SU-DHL-6 (cell line): Measurements from ENCODE around the gene COL4A1.

Experiments used
- H2AFZ ChIP-seq: fragments of 200-600 bp; sonication (generic); 2 replicates; pipeline ENCODE4 v1.6.1; 2014; ENCODE audit warnings: low read depth, mild to moderate bottlenecking, moderate library complexity, mixed read lengths, antibody characterized with exemption, low read length; ENCODE audit not compliant: severe bottlenecking
- H3F3A ChIP-seq: fragments of 200-600 bp; shearing (Covaris generic); 2 replicates; pipeline ENCODE4 v1.6.0; 2016; ENCODE audit warnings: antibody characterized with exemption, mild to moderate bottlenecking; ENCODE audit not compliant: insufficient read depth
- H3K27ac ChIP-seq: fragments of 200-600 bp; sonication (generic); 2 replicates; pipeline ENCODE4 v1.5.1; 2016; ENCODE audit warnings: low read depth, mild to moderate bottlenecking, low read length, moderate library complexity, mixed read lengths
- H3K27me3 ChIP-seq: fragments of 200-600 bp; sonication (generic), shearing (Covaris generic); 2 replicates; pipeline ENCODE4 v1.6.0; 2014; ENCODE audit warnings: mild to moderate bottlenecking, low read length
- H3K36me3 ChIP-seq: fragments of 200-600 bp; sonication (generic); 2 replicates; pipeline ENCODE4 v1.6.1; 2014; ENCODE audit warnings: mild to moderate bottlenecking, low read length, mixed read lengths
- H3K4me2 ChIP-seq: fragments of 300-600, 200-600 bp; shearing (Covaris generic), sonication (generic); 2 replicates; pipeline ENCODE4 v1.6.0; 2014; ENCODE audit warnings: low read length, low read depth, mild to moderate bottlenecking; ENCODE audit not compliant: poor library complexity, severe bottlenecking
- H3K4me3 ChIP-seq: fragments of 200-600 bp; sonication (generic); 2 replicates; pipeline ENCODE4 v1.5.1; 2014; ENCODE audit warnings: antibody characterized with exemption, low read length, mild to moderate bottlenecking, mixed read lengths; ENCODE audit not compliant: insufficient read depth, poor library complexity, severe bottlenecking
- H3K79me2 ChIP-seq: fragments of 200-600 bp; sonication (generic); 2 replicates; pipeline ENCODE4 v1.6.1; 2014; ENCODE audit warnings: mild to moderate bottlenecking, low read length, moderate library complexity; ENCODE audit not compliant: insufficient read depth
- H3K9ac ChIP-seq: fragments of 200-600 bp; sonication (generic); 2 replicates; pipeline ENCODE4 v1.7.0; 2014; ENCODE audit warnings: mild to moderate bottlenecking, low read length
- H3K9me2 ChIP-seq: fragments of 200-600 bp; sonication (generic); replicated peaks from 2 replicates; pipeline ENCODE4 v1.6.1; 2014; ENCODE audit warnings: low read length; ENCODE audit not compliant: insufficient read depth
- H3K9me3 ChIP-seq: fragments of 200-600 bp; sonication (generic); 2 replicates; pipeline ENCODE4 v1.6.1; 2014; ENCODE audit warnings: low read length, mixed read lengths; ENCODE audit not compliant: insufficient read depth
- H4K20me1 ChIP-seq: fragments of 200-600 bp; sonication (generic); 2 replicates; pipeline ENCODE4 v1.6.1; 2014; ENCODE audit warnings: low read depth, mild to moderate bottlenecking, antibody characterized with exemption, low read length, moderate library complexity, mixed read lengths
- CTCF ChIP-seq: fragments of 200-600 bp; sonication (generic); IDR thresholded peaks from one replicate; pipeline ENCODE4 v1.5.1; 2017; ENCODE audit warnings: antibody characterized with exemption, mild to moderate bottlenecking, low read length, moderate library complexity; ENCODE audit not compliant: insufficient read depth, poor library complexity, severe bottlenecking
- EZH2phosphoT487 ChIP-seq: fragments of 200-600 bp; sonication (generic), shearing (Covaris generic); conservative IDR thresholded peaks from 2 replicates; pipeline ENCODE4 v1.6.1; 2018; ENCODE audit warnings: mild to moderate bottlenecking, antibody characterized with exemption, low read length, moderate library complexity, mixed read lengths

COL4A1 gene

GRCh38 chr13:110230661-110231347, 76.2 kb downstream of the COL4A1 start:
- H2AFZ ChIP-seq, result no peak overlapping the region
- TF ChIP-seq CTCF (no peak), EZH2phosphoT487 (no peak)
- no peak overlapping the region for H3K9ac ChIP-seq
- H4K20me1 ChIP-seq, result no peaks in the 10 kb centered on the region
- no peak overlapping the region for H3K4me2 ChIP-seq
- H3K36me3 ChIP-seq, result no peaks in the 10 kb centered on the region
- no peaks in the 10 kb centered on the region for H3K27me3 ChIP-seq
- H3F3A ChIP-seq, result no peaks in the 10 kb centered on the region
- H3K79me2 ChIP-seq, result no peaks in the 10 kb centered on the region
- H3K9me3 ChIP-seq, result no peaks in the 10 kb centered on the region
- no peak overlapping the region for H3K4me3 ChIP-seq
- no peaks in the 10 kb centered on the region for H3K9me2 ChIP-seq
- no peak overlapping the region for H3K27ac ChIP-seq

GRCh38 chr13:110229905-110230563, 76.9 kb downstream of the COL4A1 start:
- Histone ChIP-seq H3K9ac (no peak overlapping the region), H3K9me2 (no peaks in the 10 kb centered on the region), H4K20me1 (no peaks in the 10 kb centered on the region), H3K9me3 (no peaks in the 10 kb centered on the region), H3K27me3 (no peaks in the 10 kb centered on the region), H3K27ac (no peak overlapping the region), H2AFZ (no peak overlapping the region), H3K36me3 (no peaks in the 10 kb centered on the region), H3K4me2 (no peak overlapping the region), H3K4me3 (no peak overlapping the region), H3F3A (no peaks in the 10 kb centered on the region), H3K79me2 (no peaks in the 10 kb centered on the region)
- TF ChIP-seq CTCF (no peak), EZH2phosphoT487 (no peak)

- H3K79me2 ChIP-seq, result no peaks in the 10 kb centered on the region
- H3K4me2 ChIP-seq, result no peak overlapping the region
- no peak overlapping the region for H3K9ac ChIP-seq
- no peak overlapping the region for H3K27ac ChIP-seq
- H3K9me2 ChIP-seq, result no peaks in the 10 kb centered on the region
- no peaks in the 10 kb centered on the region for H3K9me3 ChIP-seq
- no peaks in the 10 kb centered on the region for H3K27me3 ChIP-seq
- no peaks in the 10 kb centered on the region for H4K20me1 ChIP-seq
- H2AFZ ChIP-seq, result no peak overlapping the region
- TF ChIP-seq CTCF, result no peak
- TF ChIP-seq EZH2phosphoT487, result no peak
- H3F3A ChIP-seq, result no peaks in the 10 kb centered on the region
- no peaks in the 10 kb centered on the region for H3K36me3 ChIP-seq
- no peak overlapping the region for H3K4me3 ChIP-seq
Measured at GRCh38 chr13:110228936-110229904, 77.7 kb downstream of the COL4A1 start.
